ENCODE data around the gene ARG2. TPM values are rescaled to one million over a fixed set of nuclear protein-coding genes. Genes with fewer than 3 reads are reported as not detected.
"Not testable (repeated sequence)": the region's sequence is repeated elsewhere in the genome, so short reads cannot be mapped to it uniquely, and the experiment has no call there.

ARG2 gene
- polyA plus RNA-seq, 6 donors from 2014 or later, result 0.70 to 1.4 (median 1.1) TPM; not detected in 1

DNA sequence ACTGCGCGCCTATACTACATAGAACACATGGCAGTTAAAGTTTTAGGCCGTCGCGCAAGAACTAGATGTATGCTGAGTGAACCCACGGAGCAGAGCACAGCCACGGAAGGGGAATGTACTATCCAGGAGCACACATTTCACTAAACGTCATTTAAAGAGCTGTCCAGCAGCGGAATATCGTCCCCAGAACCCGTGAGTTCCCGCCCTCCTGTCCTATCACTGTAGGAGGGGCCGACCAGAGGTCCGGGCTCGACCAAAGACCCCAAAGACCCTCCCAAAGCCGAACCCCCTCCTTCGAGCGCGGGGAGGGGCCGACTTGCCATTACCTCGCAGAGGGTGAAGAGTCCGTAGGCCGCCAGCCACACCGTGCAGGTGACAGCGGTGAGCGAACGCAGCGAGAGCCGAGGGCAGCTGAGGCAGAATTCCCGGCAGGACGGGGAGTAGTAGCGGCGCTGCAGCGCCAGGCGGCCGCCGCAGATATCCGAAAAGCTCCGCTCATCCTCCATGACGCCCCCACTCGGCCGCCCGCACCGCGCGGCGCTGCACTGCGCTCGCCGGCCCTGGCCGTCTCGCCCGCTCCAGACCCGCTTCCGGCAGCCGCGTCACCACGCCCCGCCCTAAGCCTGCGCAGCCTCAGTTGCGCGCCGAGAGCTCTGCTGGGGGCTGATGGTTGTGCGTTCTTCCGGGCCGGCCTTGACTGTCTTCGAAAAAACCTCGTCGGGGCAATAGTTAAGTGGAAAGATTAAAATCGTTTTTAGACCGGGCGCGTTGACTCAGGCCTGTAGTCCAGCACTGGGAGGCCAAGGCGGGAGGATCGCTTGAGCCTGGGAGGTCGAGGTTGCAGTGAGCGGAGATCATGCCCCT lies 19.8 kb upstream of the ARG2 start, which contains the start of gene PIGH:
TSS of gene PIGH (minus strand) at position 571 of the 864 bp plus-strand sequence. CDS start at position 506, 65 bp downstream.
- peak; percentile 85 to 86 for ATAC-seq (ENCODE audit: low read depth in 2 of 2)
- no peaks in the 10 kb centered on the region for H3K36me3 Mint-ChIP-seq
- peak within 1 kb of the TSS; percentile 95 to 98 (median 96) for H3K4me3 Mint-ChIP-seq
- peaks cover 40 to 68% (median 66%) of the 10 kb centered on the region in 3 donors for H3K4me1 Mint-ChIP-seq
- H3K27ac Mint-ChIP-seq, result peak within 1 kb of the TSS; percentile 93 to 99 (median 98)
- peak; percentile 95 for DNase-seq
- H3K27me3 Mint-ChIP-seq, result no peaks in the 10 kb centered on the region
- H3K9me3 Mint-ChIP-seq, result peaks cover 0 to 3% (median 0%) of the 10 kb centered on the region in 7 donors

DNA sequence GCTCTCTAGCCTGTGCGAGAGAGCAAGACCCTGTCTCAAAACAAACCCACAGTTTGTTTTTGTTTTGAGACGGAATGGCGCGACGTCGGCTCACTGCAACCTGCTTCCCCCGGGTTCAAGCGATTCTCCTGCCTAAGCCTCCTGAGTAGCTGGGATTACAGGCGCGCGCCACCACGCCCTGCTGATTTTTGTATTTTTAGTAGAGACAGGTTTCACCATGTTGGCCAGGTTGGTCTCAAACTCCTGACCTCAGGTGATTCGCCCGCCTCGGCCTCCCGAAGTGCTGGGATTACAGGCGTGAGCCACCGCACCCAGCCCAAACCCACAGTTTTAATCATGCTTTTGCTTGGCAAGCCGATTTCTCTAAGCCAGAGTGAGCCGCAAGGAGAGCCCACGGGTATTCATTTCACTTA lies 19.2 kb upstream of the ARG2 start:
- peak; percentile 0 to 1 for ATAC-seq (ENCODE audit: low read depth in 2 of 2)
- DNase-seq, H3K9me3 Mint-ChIP-seq, H3K36me3 Mint-ChIP-seq, H3K27me3 Mint-ChIP-seq: not testable (repeated sequence)
- Mint-ChIP-seq H3K4me3 (peak overlapping the region; percentile 95 to 98 (median 96)), H3K4me1 (peaks cover 40 to 66% (median 63%) of the 10 kb centered on the region in 3 donors), H3K27ac (peak overlapping the region; percentile 90 to 99 (median 97))

DNA sequence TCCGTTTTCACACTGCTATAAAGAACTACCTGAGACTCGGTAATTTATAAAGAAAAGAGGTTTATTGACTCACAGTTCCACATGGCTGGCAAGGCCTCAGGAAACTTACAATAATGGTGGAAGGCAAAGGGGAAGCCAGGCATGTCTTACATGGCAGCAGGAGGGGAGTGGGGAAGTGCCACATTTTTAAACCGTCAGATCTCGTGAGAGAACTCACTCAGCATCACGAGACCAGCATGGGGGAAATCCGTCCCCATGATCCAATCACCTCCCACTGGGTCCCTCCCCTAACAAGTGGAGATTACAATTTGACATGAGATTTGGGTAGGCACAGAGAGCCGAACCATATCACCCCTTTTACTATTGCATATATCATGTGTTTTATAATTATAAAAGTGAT lies 17.6 kb upstream of the ARG2 start:
- peaks cover 0 to 3% (median 0%) of the 10 kb centered on the region in 7 donors for H3K9me3 Mint-ChIP-seq
- H3K27ac Mint-ChIP-seq, result peak overlapping the region; percentile 70 to 98 (median 96)
- peak overlapping the region; percentile 15 to 98 (median 52) for H3K4me3 Mint-ChIP-seq
- H3K27me3 Mint-ChIP-seq, result no peaks in the 10 kb centered on the region
- ATAC-seq (ENCODE audit: low read depth in 2 of 2), result peak in 1 of 2 donors; percentile 9
- H3K36me3 Mint-ChIP-seq, result no peaks in the 10 kb centered on the region
- no peak for DNase-seq
- peaks cover 34 to 60% (median 59%) of the 10 kb centered on the region in 3 donors for H3K4me1 Mint-ChIP-seq

DNA sequence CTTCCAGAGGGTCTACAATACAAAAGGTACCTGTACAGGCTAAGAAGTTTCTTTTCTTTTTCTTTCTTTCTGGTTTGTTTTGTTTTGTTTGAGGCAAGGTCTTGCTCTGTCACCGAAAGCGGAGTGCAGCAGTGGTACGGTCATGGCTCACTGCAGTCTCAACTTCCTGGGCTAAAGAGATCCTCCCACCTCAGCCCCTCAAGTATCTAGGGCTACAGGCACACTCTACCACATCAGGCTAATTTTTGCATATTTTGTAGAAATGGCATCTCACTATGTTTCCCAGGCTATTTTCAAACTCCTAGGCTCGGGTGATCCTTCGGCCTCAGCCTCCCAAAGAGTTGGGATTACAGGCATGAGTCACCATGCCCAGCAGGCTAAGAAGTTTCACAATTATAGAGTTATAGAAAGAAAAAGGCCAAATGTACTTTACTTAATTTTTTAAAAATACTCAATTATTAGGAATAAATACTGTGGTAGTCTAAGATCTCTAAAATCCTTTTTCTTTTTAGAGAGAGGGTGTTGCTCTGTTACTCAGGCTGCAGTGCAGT lies 16.6 kb upstream of the ARG2 start:
- Mint-ChIP-seq H3K27ac (peak overlapping the region; percentile 85 to 97 (median 93)), H3K27me3 (no peaks in the 10 kb centered on the region), H3K4me3 (peak overlapping the region; percentile 61 to 84 (median 76)), H3K36me3 (no peaks in the 10 kb centered on the region), H3K9me3 (peaks cover 0 to 3% (median 0%) of the 10 kb centered on the region in 7 donors), H3K4me1 (peaks cover 32 to 52% (median 49%) of the 10 kb centered on the region in 3 donors)
- peak; percentile 67 for DNase-seq
- ATAC-seq (ENCODE audit: low read depth in 2 of 2), result peak; percentile 72 to 77

DNA sequence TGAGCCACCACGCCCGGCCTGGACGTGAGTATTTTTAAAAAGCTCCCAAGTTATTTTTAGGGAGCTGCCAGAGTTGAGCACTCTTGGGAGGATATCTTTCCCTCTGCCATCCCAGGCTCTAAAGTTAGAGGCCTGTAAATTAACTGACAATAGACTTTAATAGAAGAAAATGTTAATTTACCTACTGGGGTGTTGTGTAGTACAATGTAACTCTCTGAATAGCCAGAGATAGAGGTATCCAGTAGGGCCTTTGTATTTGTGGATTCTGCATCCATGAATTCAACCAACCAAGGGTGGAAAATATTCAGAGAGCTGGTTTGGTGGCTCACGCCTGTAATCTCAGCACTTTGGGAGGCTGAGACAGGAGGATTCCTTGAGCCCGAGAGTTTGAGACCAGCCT lies 12.1 kb upstream of the ARG2 start:
- Mint-ChIP-seq H3K9me3 (peaks cover 0 to 2% (median 0%) of the 10 kb centered on the region in 7 donors), H3K4me1 (peaks cover 9 to 16% (median 13%) of the 10 kb centered on the region in 3 donors), H3K27me3 (peaks cover 0 to 9% (median 0%) of the 10 kb centered on the region in 3 donors), H3K36me3 (no peaks in the 10 kb centered on the region), H3K27ac (no peak overlapping the region), H3K4me3 (no peak overlapping the region)
- ATAC-seq (ENCODE audit: low read depth in 2 of 2) (no peak), DNase-seq (no peak)

DNA sequence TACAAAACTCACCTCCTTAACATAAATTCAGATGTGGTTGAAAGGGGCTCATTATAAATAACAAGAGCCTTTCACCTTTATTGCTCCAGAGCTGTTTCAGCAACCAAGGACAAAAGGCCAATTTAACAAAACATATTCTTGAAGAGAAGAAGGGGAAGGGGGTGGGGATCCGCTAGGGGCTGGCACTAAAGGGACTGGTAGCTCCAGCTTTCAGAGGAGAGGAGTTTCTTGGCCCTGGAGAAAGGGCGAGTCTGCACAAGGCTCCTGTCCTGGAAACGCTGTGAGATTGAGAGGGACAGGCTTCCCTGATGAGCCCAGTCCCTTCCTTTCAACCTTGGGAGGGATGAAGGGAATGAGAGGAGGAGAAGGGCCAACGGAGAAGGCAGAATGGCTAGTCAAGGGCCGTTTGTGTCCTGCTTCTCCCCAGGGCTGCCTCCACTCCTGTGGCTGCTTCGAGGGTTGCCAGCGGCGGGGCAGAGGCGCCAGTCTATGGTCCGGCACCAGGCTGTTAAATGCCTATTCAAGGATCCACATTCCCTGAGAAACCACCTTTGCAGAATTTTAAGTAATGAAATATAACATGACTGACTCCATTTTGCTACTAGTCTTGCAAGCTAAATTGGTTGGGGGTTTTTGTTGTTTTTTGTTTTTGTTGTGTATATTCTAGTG lies 9.9 kb upstream of the ARG2 start:
- Mint-ChIP-seq H3K27ac (peak overlapping the region in 1 of 6 donors; percentile 38), H3K4me1 (no peaks in the 10 kb centered on the region), H3K4me3 (no peak overlapping the region), H3K9me3 (no peaks in the 10 kb centered on the region), H3K36me3 (no peaks in the 10 kb centered on the region), H3K27me3 (peaks cover 0 to 9% (median 0%) of the 10 kb centered on the region in 3 donors)
- ATAC-seq (ENCODE audit: low read depth in 2 of 2) (no peak), DNase-seq (no peak)

DNA sequence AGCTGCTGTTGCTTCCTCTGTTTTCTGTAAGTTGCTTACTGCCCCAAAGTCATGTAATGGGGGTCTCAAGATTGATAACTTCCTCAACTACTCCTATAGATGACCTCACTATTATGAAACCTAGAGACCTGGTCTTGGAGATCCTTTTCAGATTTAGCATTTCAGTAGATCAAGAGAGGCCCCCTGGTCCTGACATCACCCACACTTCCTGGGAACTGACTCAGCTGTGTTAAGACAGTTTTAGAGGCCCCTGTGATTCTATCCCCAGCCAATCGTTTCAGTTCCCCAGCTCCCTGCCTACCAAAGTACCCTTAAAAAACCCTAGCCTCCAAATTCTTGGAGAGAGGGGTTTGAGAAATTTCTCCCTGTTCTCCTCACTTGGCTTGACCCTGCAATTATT lies 9.2 kb upstream of the ARG2 start:
- DNase-seq (no peak), ATAC-seq (ENCODE audit: low read depth in 2 of 2) (no peak)
- H3K9me3 Mint-ChIP-seq, result no peaks in the 10 kb centered on the region
- H3K27me3 Mint-ChIP-seq, result peaks cover 0 to 9% (median 0%) of the 10 kb centered on the region in 3 donors
- no peak overlapping the region for H3K4me3 Mint-ChIP-seq
- no peaks in the 10 kb centered on the region for H3K4me1 Mint-ChIP-seq
- H3K27ac Mint-ChIP-seq, result no peak overlapping the region
- no peaks in the 10 kb centered on the region for H3K36me3 Mint-ChIP-seq

DNA sequence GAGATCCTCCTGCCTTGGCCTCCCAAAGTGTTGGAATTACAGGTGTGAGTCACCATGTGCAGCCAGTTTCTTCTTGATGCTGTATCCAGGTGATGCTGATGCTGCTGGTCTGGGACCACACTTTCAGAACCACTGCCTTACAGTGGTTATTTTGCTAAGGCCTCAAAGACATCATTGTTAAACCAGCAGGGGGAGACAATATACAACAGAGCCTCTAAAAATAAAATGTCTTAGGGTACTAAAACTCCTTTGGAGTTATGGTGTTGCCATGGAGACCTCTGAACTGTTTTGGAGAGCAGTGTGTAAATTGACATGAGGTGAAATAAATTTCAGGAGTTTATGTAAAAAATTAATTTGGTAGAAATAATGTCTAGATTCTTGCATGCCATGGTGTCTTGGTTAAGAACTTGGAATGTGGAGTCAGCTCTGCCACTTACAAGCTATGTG lies 1.1 kb upstream of the ARG2 start:
- Mint-ChIP-seq H3K27ac (peak overlapping the region; percentile 95 to 99 (median 98)), H3K9me3 (no peaks in the 10 kb centered on the region), H3K4me1 (peaks cover 20 to 24% (median 21%) of the 10 kb centered on the region in 3 donors), H3K4me3 (peak overlapping the region in 7 of 8 donors; percentile 88 to 96 (median 93)), H3K27me3 (no peaks in the 10 kb centered on the region), H3K36me3 (no peaks in the 10 kb centered on the region)
- ATAC-seq (ENCODE audit: low read depth in 2 of 2) (peak; percentile 34 to 39), DNase-seq (peak; percentile 61)

DNA sequence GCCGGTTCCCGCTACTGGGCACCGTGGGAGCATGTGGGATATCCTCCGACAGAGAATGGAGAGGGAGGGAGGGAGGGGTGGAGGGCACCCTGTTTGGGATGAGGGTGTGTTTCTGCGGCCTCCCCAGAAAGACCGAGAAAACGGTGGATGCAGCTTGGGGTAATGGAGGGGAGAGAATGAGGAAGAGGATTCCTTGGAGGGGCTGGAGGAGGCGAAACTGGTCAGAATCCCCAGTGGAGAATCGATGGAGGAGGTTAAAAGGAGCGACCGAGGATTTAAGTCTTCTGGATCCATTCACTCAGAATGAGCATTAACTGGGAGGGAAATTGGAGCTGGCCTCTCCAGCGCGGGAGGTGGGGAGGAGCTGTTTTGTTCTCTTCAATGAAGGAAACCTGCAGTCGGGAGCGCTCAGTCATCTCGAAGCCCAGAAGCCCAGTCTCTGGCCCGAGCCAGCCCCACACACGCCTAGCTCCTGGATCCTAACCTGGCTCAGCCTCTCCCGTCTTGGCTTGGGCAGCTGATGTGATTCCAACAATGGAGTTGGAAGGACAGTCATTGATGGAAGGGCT lies 581 bp downstream of the ARG2 start:
- no peak for ATAC-seq (ENCODE audit: low read depth in 2 of 2)
- Mint-ChIP-seq H3K4me1 (peaks cover 20 to 24% (median 21%) of the 10 kb centered on the region in 3 donors), H3K27ac (peak overlapping the region; percentile 84 to 99 (median 96)), H3K9me3 (no peaks in the 10 kb centered on the region), H3K27me3 (no peaks in the 10 kb centered on the region), H3K4me3 (peak overlapping the region; percentile 88 to 96 (median 94)), H3K36me3 (no peaks in the 10 kb centered on the region)
- no peak for DNase-seq

DNA sequence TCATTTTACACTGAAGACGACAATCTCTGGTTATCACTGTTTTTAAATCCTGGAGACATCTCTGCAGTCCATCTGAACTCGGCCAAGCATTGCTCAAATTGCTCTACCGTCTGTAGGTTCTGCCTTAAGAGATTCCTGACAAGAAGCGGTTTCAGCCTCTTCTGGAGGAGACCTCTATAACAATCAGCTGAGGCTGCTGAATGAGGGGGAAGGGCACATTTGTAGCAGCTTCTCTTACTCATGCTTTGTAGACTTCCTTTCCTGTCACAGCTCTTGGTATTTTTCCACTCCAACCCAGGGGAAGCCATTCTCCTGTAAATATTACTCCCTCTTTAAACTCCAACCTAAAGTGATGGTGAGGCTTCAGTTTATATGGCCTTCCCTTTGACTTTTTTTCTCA lies 3.0 kb downstream of the ARG2 start:
- Mint-ChIP-seq H3K27me3 (no peaks in the 10 kb centered on the region), H3K36me3 (no peaks in the 10 kb centered on the region), H3K9me3 (no peaks in the 10 kb centered on the region), H3K4me1 (peaks cover 20 to 24% (median 21%) of the 10 kb centered on the region in 3 donors), H3K4me3 (peak overlapping the region in 3 of 8 donors; percentile 35 to 56 (median 41)), H3K27ac (no peak overlapping the region)
- ATAC-seq (ENCODE audit: low read depth in 2 of 2) (no peak), DNase-seq (no peak)

DNA sequence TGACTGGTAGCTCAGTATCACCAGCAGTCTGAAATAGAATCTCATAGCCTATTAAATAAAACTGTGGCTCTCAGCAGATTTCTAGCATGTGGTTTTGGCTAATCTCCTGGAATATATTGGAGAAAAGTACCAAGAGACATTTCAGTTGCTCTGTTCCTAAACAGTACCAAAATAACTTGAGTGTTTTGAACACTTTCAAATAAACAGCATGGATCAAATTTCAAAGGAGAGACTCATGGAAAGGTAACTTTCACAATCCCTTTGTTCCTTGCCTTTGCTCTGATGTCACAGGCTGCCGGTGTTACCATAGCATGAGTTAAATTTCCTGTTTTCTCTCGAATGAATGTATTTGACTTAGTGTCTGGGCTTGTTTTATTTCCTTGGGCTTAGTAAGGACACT lies 3.4 kb downstream of the ARG2 start:
- DNase-seq (no peak), ATAC-seq (ENCODE audit: low read depth in 2 of 2) (no peak)
- Mint-ChIP-seq H3K4me1 (peaks cover 20 to 24% (median 21%) of the 10 kb centered on the region in 3 donors), H3K9me3 (no peaks in the 10 kb centered on the region), H3K36me3 (no peaks in the 10 kb centered on the region), H3K27me3 (no peaks in the 10 kb centered on the region), H3K27ac (no peak overlapping the region), H3K4me3 (peak overlapping the region in 1 of 8 donors; percentile 56)

DNA sequence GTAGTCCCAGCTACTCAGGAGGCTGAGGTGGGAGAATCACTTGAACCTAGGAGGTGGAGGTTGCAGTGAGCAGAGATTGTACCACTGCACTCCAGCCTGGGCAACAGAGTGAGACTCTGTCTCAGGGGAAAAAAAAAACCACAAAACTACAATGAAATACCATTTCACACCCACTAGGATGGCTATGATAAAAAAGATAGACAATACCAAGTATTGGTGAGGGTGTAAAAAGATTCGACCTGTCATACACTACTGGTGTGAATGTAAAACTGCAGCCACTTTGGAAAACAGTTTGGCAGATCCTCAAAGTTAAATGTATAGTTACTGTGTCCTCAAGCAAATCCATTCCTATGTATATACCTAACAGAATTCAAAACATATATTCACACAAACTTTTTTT lies 6.4 kb downstream of the ARG2 start:
- H3K27ac Mint-ChIP-seq, result peak overlapping the region in 1 of 6 donors; percentile 54
- peak in 1 of 2 donors; percentile 28 for ATAC-seq (ENCODE audit: low read depth in 2 of 2)
- not testable (repeated sequence) for H3K27me3 Mint-ChIP-seq, DNase-seq, H3K9me3 Mint-ChIP-seq, H3K36me3 Mint-ChIP-seq, H3K4me1 Mint-ChIP-seq, H3K4me3 Mint-ChIP-seq

DNA sequence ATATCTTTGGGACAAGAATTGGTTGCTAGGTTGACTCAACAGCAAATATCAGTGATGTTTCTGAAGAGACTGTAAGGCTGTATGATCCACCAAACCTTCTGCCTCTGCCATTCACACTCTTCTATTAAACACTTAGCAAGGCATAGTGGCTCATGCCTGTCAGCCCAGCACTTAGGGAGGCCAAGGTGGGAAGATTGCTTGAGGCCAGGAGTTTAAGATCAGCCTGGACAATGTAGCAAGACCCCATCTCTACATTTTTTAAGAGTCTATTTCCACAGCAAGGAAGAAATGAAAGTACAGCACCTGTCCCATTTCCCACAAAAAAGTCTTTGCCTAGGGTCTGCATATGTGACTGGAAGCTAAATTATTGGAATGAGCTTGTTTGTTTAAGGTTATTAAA lies 7.8 kb downstream of the ARG2 start:
- no peaks in the 10 kb centered on the region for H3K9me3 Mint-ChIP-seq
- DNase-seq (no peak), ATAC-seq (ENCODE audit: low read depth in 2 of 2) (no peak)
- no peaks in the 10 kb centered on the region for H3K27me3 Mint-ChIP-seq
- no peaks in the 10 kb centered on the region for H3K36me3 Mint-ChIP-seq
- no peak overlapping the region for H3K4me3 Mint-ChIP-seq
- H3K27ac Mint-ChIP-seq, result no peak overlapping the region
- peaks cover 0 to 5% (median 0%) of the 10 kb centered on the region in 3 donors for H3K4me1 Mint-ChIP-seq

All from naive B cell (primary cell).